ENCODE results near the gene MPL.

DNA sequence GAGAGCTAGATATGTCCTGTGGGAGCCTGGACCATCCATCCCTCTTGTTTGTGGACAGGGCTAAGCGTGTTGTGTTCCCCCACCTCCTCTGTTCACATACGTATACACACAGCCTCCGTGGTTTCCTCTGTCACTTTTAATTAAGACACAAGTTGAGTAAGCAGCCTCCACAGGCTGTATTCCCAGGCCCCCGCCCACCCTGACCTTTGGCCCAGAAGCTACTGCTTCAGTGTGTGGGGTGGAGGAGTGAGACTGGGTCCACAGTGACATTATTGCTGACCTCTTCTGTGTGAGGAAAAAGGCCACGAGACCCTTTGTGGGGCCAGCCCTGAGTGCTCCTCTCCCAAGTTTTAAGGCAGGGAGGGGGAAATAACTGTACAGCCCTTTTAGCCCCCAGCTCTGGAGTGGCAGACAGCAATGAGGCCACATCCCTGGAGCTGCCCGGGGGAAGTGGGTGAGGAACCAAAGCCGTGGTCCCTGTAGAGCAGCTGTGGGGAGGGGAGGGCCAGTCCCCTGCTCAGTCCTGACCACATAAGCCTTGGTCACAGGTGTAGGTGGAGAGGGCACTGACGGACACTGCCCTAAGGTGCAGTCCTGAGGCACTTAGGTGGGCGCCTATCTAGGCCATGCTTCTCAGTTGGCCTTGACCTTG is 25.8 kb downstream of the MPL start:
- TF ChIP-seq, protein P1, sequence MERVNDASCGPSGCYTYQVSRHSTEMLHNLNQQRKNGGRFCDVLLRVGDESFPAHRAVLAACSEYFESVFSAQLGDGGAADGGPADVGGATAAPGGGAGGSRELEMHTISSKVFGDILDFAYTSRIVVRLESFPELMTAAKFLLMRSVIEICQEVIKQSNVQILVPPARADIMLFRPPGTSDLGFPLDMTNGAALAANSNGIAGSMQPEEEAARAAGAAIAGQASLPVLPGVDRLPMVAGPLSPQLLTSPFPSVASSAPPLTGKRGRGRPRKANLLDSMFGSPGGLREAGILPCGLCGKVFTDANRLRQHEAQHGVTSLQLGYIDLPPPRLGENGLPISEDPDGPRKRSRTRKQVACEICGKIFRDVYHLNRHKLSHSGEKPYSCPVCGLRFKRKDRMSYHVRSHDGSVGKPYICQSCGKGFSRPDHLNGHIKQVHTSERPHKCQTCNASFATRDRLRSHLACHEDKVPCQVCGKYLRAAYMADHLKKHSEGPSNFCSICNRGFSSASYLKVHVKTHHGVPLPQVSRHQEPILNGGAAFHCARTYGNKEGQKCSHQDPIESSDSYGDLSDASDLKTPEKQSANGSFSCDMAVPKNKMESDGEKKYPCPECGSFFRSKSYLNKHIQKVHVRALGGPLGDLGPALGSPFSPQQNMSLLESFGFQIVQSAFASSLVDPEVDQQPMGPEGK (CRISPR knock-in tag; IDR thresholded peaks at IDR 0.05; ENCODE audit: borderline replicate concordance), result no peak
- TF ChIP-seq ZNF70 (CRISPR knock-in tag; IDR thresholded peaks at IDR 0.05), result no peak
- TF ChIP-seq, protein P2, sequence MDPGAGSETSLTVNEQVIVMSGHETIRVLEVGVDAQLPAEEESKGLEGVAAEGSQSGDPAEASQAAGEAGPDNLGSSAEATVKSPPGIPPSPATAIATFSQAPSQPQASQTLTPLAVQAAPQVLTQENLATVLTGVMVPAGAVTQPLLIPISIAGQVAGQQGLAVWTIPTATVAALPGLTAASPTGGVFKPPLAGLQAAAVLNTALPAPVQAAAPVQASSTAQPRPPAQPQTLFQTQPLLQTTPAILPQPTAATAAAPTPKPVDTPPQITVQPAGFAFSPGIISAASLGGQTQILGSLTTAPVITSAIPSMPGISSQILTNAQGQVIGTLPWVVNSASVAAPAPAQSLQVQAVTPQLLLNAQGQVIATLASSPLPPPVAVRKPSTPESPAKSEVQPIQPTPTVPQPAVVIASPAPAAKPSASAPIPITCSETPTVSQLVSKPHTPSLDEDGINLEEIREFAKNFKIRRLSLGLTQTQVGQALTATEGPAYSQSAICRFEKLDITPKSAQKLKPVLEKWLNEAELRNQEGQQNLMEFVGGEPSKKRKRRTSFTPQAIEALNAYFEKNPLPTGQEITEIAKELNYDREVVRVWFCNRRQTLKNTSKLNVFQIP (CRISPR knock-in tag; IDR thresholded peaks at IDR 0.05; ENCODE audit: borderline replicate concordance, low read depth), result no peak
- no peak for TF ChIP-seq ARNTL (CRISPR knock-in tag; IDR thresholded peaks at IDR 0.05; ENCODE audit: borderline replicate concordance, low read depth)
- no peak for TF ChIP-seq TOX (CRISPR knock-in tag; IDR thresholded peaks at IDR 0.05; ENCODE audit: borderline replicate concordance)

All from SK-N-SH treated with all-trans-retinoic acid at 6 μM for 48 hours (cell line).